BE2C (cell line): ENCODE data around the gene KLF13.

Experiments used
- DNase-seq: peaks from one replicate; pipeline ENCODE4 v3.0.0-alpha.2; 2020
- H3K27me3 ChIP-seq: fragments of 250-450 bp; sonication (Bioruptor Pico); 2 replicates; pipeline ENCODE4 v1.5.1; 2020; ENCODE audit warnings: mild to moderate bottlenecking
- H3K36me3 ChIP-seq: fragments of 250-450 bp; sonication (Bioruptor Pico); 2 replicates; pipeline ENCODE4 v1.5.1; 2020; ENCODE audit warnings: mild to moderate bottlenecking
- H3K4me1 ChIP-seq: fragments of 250-450 bp; sonication (Bioruptor Pico); 2 replicates; pipeline ENCODE4 v1.5.1; 2020
- H3K4me3 ChIP-seq: 2 replicates; pipeline ENCODE4 v1.5.1; 2011; ENCODE audit warnings: low read depth, low read length
- H3K9me3 ChIP-seq: fragments of 250-450 bp; sonication (Bioruptor Pico); 2 replicates; pipeline ENCODE4 v1.5.1; 2020
- TF ChIP-seq, protein P1 (sequence below): IDR thresholded peaks from 2 replicates; pipeline ENCODE4 v1.5.1; 2012; ENCODE audit warnings: mild to moderate bottlenecking, low read depth, low read length

KLF13 gene

DNA sequence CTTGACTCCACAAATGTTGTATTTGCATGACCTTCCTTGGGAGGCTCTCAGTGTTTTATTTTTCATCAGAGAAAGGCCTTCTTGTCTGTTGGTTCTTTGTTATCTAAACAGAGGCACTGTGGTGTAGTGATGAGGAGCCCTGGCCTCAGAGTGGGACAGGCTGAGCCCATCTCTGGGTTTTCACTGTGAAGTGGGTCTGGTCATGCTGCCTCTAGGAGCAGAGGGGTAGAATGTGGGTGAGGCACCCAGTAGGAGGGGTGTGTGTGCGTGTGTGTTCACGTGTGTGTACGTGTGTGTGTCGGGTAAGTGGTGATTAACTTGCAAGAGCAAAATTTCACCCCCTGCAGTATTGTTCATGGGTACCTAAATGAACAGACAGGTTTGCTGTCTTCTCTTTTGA is 14.4 kb downstream of the KLF13 start:
- Histone ChIP-seq H3K9me3 (no peaks in the 10 kb centered on the region), H3K4me3 (no peak overlapping the region), H3K4me1 (peaks cover 40% of the 10 kb centered on the region), H3K36me3 (peaks cover 6% of the 10 kb centered on the region), H3K27me3 (no peaks in the 10 kb centered on the region)
- no peak for DNase-seq
- TF ChIP-seq, protein P1, sequence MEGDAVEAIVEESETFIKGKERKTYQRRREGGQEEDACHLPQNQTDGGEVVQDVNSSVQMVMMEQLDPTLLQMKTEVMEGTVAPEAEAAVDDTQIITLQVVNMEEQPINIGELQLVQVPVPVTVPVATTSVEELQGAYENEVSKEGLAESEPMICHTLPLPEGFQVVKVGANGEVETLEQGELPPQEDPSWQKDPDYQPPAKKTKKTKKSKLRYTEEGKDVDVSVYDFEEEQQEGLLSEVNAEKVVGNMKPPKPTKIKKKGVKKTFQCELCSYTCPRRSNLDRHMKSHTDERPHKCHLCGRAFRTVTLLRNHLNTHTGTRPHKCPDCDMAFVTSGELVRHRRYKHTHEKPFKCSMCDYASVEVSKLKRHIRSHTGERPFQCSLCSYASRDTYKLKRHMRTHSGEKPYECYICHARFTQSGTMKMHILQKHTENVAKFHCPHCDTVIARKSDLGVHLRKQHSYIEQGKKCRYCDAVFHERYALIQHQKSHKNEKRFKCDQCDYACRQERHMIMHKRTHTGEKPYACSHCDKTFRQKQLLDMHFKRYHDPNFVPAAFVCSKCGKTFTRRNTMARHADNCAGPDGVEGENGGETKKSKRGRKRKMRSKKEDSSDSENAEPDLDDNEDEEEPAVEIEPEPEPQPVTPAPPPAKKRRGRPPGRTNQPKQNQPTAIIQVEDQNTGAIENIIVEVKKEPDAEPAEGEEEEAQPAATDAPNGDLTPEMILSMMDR, result no peak

DNA sequence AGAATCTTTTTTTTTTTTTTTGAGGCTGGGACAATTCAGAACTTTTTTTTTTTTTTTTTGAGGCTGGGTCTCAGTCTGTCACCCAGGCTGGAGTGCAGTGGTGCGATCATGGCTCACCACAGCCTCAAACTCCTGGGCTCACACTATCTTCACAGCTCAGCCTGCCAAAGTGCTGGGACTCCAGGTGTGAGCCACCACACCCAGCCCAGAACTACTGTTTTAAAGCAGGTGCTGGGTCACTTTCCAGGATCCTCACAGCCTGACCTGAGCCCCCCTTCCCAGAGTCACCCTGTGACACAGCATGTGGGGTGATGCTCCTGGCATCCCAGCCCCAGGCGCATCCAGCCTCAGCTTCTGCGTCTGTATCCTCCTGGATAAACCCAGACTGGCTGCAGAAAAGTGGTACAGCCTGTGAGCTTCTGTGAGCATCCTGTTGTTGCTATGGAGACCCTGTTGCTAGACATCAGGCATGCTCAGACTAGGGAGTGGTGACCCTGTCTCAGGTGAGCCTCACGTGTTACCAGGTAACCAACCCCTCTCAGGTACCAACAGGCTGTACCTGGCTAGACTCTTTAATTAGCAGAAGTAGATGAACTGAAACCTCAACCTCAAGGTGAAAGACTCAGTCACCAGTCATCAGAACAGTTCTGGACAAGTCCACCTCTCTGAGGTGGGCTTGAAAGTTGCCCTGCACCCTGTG is 15.0 kb downstream of the KLF13 start:
- DNase-seq, result no peak
- Histone ChIP-seq H3K36me3 (peaks cover 6% of the 10 kb centered on the region), H3K9me3 (no peaks in the 10 kb centered on the region), H3K4me1 (peaks cover 35% of the 10 kb centered on the region), H3K4me3 (no peak overlapping the region), H3K27me3 (no peaks in the 10 kb centered on the region)
- TF ChIP-seq, protein P1, result no peak

DNA sequence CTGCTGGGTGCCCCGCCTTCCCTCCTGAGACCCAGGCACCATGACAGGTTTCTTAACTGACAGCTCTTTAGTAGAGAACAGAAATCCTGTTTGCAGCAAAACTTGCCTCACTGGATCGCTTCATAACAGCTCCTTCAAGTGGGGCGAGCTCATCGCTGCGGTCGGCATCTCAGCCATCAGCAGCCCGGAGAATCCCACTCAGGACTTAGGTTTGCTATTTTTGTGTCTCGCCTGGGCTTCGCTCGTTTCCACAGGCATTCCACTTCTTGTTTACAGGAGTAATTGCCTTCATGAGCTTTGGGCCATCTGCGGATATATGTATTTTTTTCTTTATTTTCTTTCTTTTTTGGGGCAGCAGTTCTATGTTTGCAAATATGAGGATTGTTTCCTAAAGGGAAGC is 15.7 kb downstream of the KLF13 start:
- H3K27me3 ChIP-seq, result no peaks in the 10 kb centered on the region
- TF ChIP-seq, protein P1, result no peak
- DNase-seq, result no peak
- no peak overlapping the region for H3K4me3 ChIP-seq
- H3K4me1 ChIP-seq, result peaks cover 35% of the 10 kb centered on the region
- H3K9me3 ChIP-seq, result no peaks in the 10 kb centered on the region
- peaks cover 6% of the 10 kb centered on the region for H3K36me3 ChIP-seq

DNA sequence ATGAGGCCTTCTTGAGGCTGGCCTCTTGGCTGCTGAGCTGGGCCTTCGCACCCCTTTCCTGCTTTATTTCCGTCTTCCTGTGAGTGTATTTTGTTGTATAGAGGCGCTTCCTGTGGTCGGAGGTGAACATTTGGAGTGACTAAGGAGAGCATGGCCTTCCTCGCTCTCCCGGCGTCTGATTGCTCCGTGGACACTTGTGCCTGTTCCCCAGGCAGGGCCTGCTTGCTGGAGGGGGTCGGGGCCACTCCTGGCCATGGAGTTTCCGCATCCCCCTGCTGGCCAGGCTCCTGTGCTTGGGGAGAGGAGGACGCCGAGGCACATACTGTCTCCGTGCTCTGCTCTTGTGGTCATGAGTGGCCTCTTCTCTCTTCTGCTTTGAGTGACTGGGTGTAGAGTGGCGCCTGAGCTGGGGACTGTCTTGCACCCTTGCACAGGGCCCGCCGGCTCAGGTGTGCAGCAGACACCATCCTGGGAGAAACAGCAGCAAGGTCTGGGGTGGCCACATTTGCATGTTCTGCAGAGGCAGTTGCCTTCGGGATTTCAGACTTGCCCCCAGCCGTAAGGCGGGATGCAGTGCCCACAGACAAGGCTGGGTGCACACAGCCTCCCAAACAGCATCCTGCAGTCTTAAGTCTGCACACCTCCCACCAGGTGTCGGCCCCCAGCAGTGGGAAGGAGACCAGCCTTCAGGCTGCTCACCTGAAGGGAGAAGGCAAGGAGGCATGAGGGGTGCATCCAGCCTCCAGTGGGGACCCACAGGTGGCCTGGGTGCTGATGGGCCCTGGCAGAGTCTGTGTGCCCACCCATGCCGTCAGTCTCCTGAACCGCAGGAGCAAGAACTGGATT is 16.4 kb downstream of the KLF13 start:
- no peaks in the 10 kb centered on the region for H3K27me3 ChIP-seq

DNA sequence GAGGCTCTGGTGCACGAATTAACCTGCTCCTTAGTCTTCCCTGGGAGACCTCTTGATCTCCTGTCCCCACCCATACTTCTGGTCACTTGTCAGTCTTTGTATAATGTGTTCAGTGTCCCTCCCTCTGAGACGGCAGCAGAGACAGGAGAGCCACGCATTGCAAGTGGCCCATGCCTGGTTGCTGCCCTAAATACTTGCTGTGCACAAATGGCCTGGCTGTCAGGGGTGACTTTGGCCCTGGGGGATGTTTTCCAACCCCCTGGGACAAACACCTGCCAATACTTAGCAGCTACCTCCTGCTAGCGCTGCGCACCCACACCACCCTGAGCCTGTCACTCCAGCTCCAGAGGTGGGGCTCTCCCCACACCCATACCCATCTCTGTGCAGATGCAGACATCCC is 17.2 kb downstream of the KLF13 start:
- DNase-seq, result no peak
- Histone ChIP-seq H3K4me1 (peaks cover 26% of the 10 kb centered on the region), H3K4me3 (no peak overlapping the region), H3K27me3 (no peaks in the 10 kb centered on the region), H3K9me3 (no peaks in the 10 kb centered on the region), H3K36me3 (peaks cover 6% of the 10 kb centered on the region)
- TF ChIP-seq, protein P1, result no peak

More for the DNA sequence above, 16.4 kb downstream of the KLF13 start:
- no peak overlapping the region for H3K4me3 ChIP-seq
- peaks cover 34% of the 10 kb centered on the region for H3K4me1 ChIP-seq
- no peak for DNase-seq
- TF ChIP-seq, protein P1, result peak; percentile 15; the same call in 1 of the 2 replicates
- H3K36me3 ChIP-seq, result peaks cover 6% of the 10 kb centered on the region
- no peaks in the 10 kb centered on the region for H3K9me3 ChIP-seq

DNA sequence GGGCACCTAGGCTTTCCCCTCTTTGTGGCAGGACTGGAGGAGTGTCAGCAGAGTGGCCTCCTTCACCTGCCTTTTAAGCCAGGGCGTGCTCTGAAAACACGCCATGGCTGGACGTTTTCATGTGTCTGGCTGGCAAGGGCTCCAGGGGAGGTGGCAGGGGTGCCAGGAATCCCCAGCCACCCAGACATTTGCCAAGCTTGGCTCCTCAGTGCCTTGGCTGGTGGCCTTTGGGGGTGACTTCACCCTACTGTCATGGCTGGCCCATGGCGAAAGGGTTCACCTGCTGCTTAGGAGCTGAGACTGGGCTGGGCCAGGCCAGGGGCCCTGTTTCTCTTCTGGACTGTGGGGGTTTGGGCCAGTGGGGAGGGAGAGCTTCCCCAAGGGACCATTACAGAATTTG is 17.6 kb downstream of the KLF13 start:
- H3K4me1 ChIP-seq, result peaks cover 22% of the 10 kb centered on the region
- no peak for DNase-seq
- H3K4me3 ChIP-seq, result no peak overlapping the region
- H3K27me3 ChIP-seq, result no peaks in the 10 kb centered on the region
- peaks cover 6% of the 10 kb centered on the region for H3K36me3 ChIP-seq
- TF ChIP-seq, protein P1, result no peak
- no peaks in the 10 kb centered on the region for H3K9me3 ChIP-seq
